Measurements from ENCODE around the gene FAM107A. TPM values are rescaled to one million over a fixed set of nuclear protein-coding genes. Genes with fewer than 3 reads are reported as not detected.
A peak's percentile ranks its signal among the peaks of the same experiment; 100 is the strongest.

The FAM107A gene
- total and polyA plus RNA-seq, 8 donors = 1.7 to 21.0 (median 6.9) TPM

DNA sequence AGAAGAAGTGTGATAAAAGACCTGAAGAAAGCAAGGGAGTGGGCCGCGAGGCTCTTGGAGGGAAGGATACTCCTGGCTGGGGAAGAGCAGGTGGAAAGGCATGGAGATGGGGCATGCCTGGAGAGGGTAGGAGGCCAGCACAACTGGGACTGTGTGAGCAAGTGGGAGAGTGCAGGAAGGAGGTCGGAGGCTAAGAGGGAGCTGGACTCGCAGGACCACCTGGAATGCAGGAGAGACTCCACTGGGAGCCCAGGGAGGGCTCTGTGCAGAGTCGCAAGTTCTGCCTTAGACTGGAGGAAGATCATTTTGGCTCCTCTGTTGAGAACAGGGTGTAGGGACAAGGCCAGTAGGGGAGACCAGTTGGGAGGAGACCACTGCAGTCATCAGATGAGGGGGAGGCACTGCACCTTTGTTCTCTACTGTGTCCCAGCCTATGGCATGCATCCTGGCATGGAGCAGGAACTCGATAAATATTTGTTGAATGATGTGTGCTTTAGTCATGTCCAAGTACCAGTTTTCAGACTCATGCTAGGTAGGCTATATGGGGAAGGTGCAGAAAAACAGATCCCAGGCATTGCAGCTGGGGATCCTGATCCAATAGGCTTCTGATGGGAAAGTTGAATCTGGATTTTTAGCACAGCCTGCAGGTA is 13.7 kb downstream of the FAM107A start:
- ATAC-seq (peak in 1 of 4 donors; percentile 10), FAIRE-seq (no peak)
- WGBS, 2 donors = 80 to 85% methylated on average over 6 of the region's 6 CpGs

GRCh38 chr3:58562498-58562897 is 14.7 kb downstream of the FAM107A start:
- DNase-seq (peak in 1 of 6 donors; percentile 4), FAIRE-seq (no peak), ATAC-seq (no peak)
- Histone ChIP-seq H3K9me3 (no peaks in the 10 kb centered on the region), H3K4me1 (peaks cover 7 to 12% (median 10%) of the 10 kb centered on the region in 3 donors), H3K36me3 (no peaks in the 10 kb centered on the region), H3K27ac (no peak overlapping the region), H3K27me3 (no peaks in the 10 kb centered on the region), H3K4me3 (no peak overlapping the region)
- 89 to 92% methylated on average over 4 of the region's 4 CpGs for WGBS, 2 donors
- TF ChIP-seq, protein P1, sequence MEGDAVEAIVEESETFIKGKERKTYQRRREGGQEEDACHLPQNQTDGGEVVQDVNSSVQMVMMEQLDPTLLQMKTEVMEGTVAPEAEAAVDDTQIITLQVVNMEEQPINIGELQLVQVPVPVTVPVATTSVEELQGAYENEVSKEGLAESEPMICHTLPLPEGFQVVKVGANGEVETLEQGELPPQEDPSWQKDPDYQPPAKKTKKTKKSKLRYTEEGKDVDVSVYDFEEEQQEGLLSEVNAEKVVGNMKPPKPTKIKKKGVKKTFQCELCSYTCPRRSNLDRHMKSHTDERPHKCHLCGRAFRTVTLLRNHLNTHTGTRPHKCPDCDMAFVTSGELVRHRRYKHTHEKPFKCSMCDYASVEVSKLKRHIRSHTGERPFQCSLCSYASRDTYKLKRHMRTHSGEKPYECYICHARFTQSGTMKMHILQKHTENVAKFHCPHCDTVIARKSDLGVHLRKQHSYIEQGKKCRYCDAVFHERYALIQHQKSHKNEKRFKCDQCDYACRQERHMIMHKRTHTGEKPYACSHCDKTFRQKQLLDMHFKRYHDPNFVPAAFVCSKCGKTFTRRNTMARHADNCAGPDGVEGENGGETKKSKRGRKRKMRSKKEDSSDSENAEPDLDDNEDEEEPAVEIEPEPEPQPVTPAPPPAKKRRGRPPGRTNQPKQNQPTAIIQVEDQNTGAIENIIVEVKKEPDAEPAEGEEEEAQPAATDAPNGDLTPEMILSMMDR (IDR thresholded peaks at IDR 0.05) = no peak
- intact Hi-C loops (cut with DNase I) = no loop called here

More for the DNA sequence above, 13.7 kb downstream of the FAM107A start:
- peak in 1 of 6 donors; percentile 13 for DNase-seq
- Histone ChIP-seq H3K4me1 (peaks cover 7 to 12% (median 10%) of the 10 kb centered on the region in 3 donors), H3K27me3 (no peaks in the 10 kb centered on the region), H3K36me3 (no peaks in the 10 kb centered on the region), H3K4me3 (no peak overlapping the region), H3K27ac (no peak overlapping the region), H3K9me3 (no peaks in the 10 kb centered on the region)
- intact Hi-C loops (cut with DNase I) = no loop called here
- TF ChIP-seq, protein P1 (IDR thresholded peaks at IDR 0.05) = no peak

- Histone ChIP-seq H3K4me1 (peaks cover 1 to 5% (median 3%) of the 10 kb centered on the region in 3 donors), H3K9me3 (no peaks in the 10 kb centered on the region), H3K4me3 (no peak overlapping the region), H3K36me3 (no peaks in the 10 kb centered on the region), H3K27me3 (no peaks in the 10 kb centered on the region), H3K27ac (no peak overlapping the region)
- FAIRE-seq (no peak), ATAC-seq (peak; percentile 47 to 77 (median 62)), DNase-seq (peak in 1 of 6 donors; percentile 17)
- TF ChIP-seq, protein P1 (IDR thresholded peaks at IDR 0.05) = no peak
- intact Hi-C loops (cut with DNase I) = no loop called here
- 74 to 75% methylated on average over 12 of the region's 12 CpGs for WGBS, 2 donors
Measured at GRCh38 chr3:58560771-58561311, 16.4 kb downstream of the FAM107A start.

DNA sequence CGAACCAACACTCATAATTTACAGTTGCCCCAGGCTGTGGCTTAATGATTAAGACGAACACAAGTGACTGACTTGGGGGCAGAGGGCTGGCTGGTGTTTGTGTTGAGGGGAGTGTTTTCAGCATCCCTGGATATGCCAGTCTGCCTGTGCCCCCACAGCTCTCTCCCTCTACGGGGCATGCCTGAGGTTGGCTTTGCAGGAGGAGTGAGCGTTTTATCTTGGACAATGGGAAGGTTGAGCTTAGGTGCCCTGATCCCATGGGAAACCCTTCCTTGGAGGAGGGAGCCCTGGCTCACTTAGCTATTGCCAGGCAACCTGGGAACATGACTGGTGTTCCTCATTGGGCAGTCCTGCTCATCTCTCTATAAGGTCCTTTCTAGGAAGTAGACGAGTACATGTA is 17.6 kb downstream of the FAM107A start:
- Histone ChIP-seq H3K4me3 (no peak overlapping the region), H3K36me3 (no peaks in the 10 kb centered on the region), H3K4me1 (no peaks in the 10 kb centered on the region), H3K9me3 (no peaks in the 10 kb centered on the region), H3K27me3 (no peaks in the 10 kb centered on the region), H3K27ac (no peak overlapping the region)
- no peak for ATAC-seq
- TF ChIP-seq, protein P1 (IDR thresholded peaks at IDR 0.05) = no peak
- no peak for FAIRE-seq
- peak in 1 of 6 donors; percentile 4 for DNase-seq
- 88 to 90% methylated on average over 5 of the region's 5 CpGs for WGBS, 2 donors
- intact Hi-C loops (cut with DNase I) = no loop called here

DNA sequence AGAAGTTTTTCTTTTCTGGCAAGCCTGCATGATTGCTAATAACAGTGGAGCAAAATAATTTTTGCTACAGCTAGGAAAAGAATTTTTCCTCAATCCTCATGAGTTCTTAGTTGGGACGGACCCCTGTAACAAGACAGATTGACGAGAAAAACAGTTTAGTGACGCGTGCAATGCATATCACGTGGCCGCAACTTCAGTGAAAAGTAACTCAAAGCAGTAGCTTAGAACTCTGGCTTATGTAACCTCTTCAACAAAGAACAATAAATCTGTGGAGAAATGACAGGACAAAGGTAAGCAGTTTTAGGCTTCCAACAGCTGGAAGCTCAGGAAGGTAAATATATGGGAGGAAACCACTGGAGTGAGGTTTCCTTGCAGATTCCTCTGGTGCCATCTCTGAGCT is 19.7 kb downstream of the FAM107A start:
- no peak for ATAC-seq
- TF ChIP-seq, protein P1 (IDR thresholded peaks at IDR 0.05) = no peak
- Histone ChIP-seq H3K4me3 (no peak overlapping the region), H3K27me3 (no peaks in the 10 kb centered on the region), H3K4me1 (no peaks in the 10 kb centered on the region), H3K27ac (no peak overlapping the region), H3K36me3 (no peaks in the 10 kb centered on the region), H3K9me3 (no peaks in the 10 kb centered on the region)
- 89 to 92% methylated on average over 6 of the region's 6 CpGs for WGBS, 2 donors
- DNase-seq = no peak
- FAIRE-seq = no peak
- intact Hi-C loops (cut with DNase I) = no loop called here
